Measurements from ENCODE around the gene HKDC1. TPM values are rescaled to one million over a fixed set of nuclear protein-coding genes. Genes with fewer than 3 reads are reported as not detected.
"Not testable (repeated sequence)": the region's sequence is repeated elsewhere in the genome, so short reads cannot be mapped to it uniquely, and the experiment has no call there.

The HKDC1 gene
- total RNA-seq, 2 donors from 2014 or later = 1.7 to 8.2 TPM

DNA sequence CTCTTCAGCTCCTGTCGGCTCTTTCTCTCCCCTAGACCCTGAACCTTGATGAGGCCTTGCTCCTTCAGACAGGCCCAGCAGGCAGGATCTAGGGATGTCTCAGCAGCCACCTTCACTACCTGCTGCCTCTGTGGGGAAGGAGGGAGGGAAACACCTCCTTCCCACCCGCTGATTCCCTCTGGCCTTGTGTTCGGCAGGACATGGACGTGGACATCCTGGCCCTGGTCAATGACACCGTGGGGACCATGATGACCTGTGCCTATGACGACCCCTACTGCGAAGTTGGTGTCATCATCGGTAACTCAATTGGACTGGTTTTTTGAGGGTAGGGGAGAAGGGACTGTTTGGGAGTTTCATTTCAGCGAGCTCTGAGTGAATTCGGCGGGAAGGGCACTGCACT is 20.3 kb downstream of the HKDC1 start:
- Mint-ChIP-seq H3K4me1 (peaks cover 8% of the 10 kb centered on the region), H3K27me3 (no peaks in the 10 kb centered on the region), H3K27ac (no peak overlapping the region), H3K4me3 (no peak overlapping the region), H3K36me3 (ENCODE audit: low read depth) (peaks cover 3% of the 10 kb centered on the region)
- no peak for DNase-seq
- H3K9me3 ChIP-seq (ENCODE audit: control insufficient read depth, low read length, poor library complexity, severe bottlenecking) = no peaks in the 10 kb centered on the region
- ATAC-seq = no peak

DNA sequence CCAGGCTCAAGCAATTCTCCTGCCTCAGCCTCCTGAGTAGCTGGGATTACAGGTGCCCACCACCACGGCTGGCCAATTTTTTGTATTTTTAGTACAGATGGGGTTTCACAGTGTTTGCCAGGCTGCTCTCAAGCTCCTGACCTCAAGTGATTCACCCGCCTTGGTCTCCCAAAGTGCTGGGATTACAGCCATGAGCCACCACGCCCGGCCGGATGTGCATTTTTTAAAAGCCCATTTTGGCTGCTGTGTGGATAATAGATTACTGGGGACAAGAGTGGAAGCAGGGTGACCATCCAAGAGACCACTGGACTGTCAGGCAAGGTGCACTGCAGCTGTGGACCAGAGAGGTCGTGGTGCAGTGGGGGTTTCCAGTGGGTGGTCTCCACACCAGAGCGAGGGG is 21.4 kb downstream of the HKDC1 start:
- no peak overlapping the region for H3K4me3 Mint-ChIP-seq
- DNase-seq = no peak
- no peak overlapping the region for H3K27ac Mint-ChIP-seq

DNA sequence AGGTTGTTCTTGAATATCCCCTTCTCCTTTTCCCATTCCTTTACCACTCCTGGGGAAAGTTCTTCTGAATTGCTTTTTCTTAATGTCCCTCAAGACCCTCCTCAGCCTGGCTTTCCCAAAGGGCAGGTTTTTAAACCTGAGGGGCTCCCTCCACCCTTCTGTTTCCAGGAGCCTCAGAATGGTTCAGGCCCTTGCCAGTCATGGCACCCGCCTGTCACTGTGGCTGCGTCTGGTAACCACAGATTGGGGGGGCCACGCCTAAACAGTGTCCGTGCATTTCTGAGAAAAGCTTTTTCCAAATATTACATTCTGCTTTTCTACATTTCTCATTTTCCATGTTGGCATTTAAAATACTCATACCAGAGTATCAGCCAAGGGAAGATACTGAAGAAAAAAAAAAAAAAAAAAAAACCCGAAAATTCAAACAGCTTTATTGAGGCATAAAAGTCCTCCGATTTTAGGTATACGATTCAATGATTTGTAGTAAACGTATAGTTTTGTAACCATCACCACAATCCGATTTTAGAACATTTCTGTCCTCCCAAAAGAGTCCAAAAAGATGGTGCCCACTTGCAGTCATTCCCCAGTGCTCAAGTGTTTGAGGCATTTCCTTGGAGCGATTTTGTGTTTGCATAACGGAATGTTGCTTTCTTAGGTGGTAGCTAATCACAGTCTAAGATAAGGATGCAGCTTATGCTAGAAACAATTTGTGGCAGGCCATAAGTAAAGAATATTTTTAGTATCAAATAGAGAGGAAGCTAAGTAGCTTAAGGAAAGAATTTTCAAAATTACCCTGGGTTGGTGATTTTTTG is 22.1 kb downstream of the HKDC1 start:
- ATAC-seq (no peak), DNase-seq (no peak)
- Mint-ChIP-seq H3K4me3 (no peak overlapping the region), H3K4me1 (peaks cover 8% of the 10 kb centered on the region), H3K36me3 (ENCODE audit: low read depth) (peaks cover 3% of the 10 kb centered on the region), H3K27me3 (no peaks in the 10 kb centered on the region), H3K27ac (no peak overlapping the region)
- no peaks in the 10 kb centered on the region for H3K9me3 ChIP-seq (ENCODE audit: control insufficient read depth, low read length, poor library complexity, severe bottlenecking)

More for the DNA sequence above, 21.4 kb downstream of the HKDC1 start:
- H3K9me3 ChIP-seq (ENCODE audit: control insufficient read depth, low read length, poor library complexity, severe bottlenecking) = no peaks in the 10 kb centered on the region
- ATAC-seq = no peak
- Mint-ChIP-seq H3K36me3 (ENCODE audit: low read depth) (peaks cover 3% of the 10 kb centered on the region), H3K27me3 (no peaks in the 10 kb centered on the region), H3K4me1 (peaks cover 8% of the 10 kb centered on the region)

DNA sequence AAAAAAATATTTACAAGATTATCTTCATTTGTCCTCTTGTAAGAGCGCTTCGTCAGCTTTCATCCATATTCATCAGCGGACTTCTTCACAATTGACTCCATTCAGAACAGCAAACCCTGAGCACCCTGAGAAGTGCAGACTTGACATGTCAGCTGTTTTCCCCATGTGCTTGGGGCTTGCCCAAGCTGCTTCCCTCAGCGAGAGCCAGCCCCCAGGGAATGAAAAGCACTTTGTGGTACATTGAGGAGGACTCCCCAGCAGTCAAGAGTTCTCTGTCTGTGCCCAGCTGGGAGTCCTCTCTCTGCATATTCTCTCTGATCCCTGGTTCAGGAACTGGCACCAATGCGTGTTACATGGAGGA is 22.7 kb downstream of the HKDC1 start:
- ATAC-seq (no peak), DNase-seq (no peak)
- Mint-ChIP-seq H3K36me3 (ENCODE audit: low read depth) (peaks cover 3% of the 10 kb centered on the region), H3K4me3 (no peak overlapping the region), H3K27ac (no peak overlapping the region), H3K27me3 (no peaks in the 10 kb centered on the region), H3K4me1 (peaks cover 4% of the 10 kb centered on the region)
- H3K9me3 ChIP-seq (ENCODE audit: control insufficient read depth, low read length, poor library complexity, severe bottlenecking) = no peaks in the 10 kb centered on the region

DNA sequence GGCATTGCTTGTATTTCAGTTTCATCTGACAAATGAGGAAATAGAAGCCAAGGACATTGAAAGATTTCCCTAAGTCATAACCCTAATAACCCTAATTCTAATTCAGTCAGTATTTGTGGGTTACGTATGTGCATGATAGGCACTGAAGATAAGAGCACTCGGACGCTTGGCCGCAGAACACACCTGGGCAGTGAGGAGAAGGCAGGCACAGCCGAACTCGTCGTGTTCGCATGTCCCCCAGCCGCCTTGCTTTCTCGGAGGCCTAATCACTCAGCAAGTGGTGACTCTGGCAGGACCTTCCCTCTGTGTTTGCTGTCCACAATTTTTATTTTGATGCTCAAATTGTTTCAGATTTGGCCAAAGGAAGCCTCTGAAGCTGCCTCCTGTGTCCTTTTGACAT is 23.7 kb downstream of the HKDC1 start:
- ATAC-seq (no peak), DNase-seq (no peak)
- Mint-ChIP-seq H3K36me3 (ENCODE audit: low read depth) (peaks cover 3% of the 10 kb centered on the region), H3K4me1 (peaks cover 4% of the 10 kb centered on the region), H3K27me3 (no peaks in the 10 kb centered on the region), H3K27ac (no peak overlapping the region), H3K4me3 (no peak overlapping the region)
- H3K9me3 ChIP-seq (ENCODE audit: control insufficient read depth, low read length, poor library complexity, severe bottlenecking) = no peaks in the 10 kb centered on the region

DNA sequence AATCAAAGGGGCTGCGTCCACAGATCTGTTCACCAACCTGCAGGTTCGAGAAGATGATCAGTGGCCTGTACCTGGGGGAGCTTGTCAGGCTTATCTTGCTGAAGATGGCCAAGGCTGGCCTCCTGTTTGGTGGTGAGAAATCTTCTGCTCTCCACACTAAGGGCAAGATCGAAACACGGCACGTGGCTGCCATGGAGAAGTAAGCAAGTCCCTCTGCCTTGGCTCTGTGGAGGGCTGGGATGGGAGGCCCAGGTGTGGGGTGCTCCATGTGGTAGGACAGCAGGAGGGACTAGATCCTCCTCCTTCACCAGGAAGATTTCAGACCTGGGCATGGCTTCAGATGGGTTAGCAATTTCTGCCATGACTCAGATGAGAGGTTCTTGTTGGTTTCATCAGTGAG is 25.9 kb downstream of the HKDC1 start:
- H3K9me3 ChIP-seq (ENCODE audit: control insufficient read depth, low read length, poor library complexity, severe bottlenecking) = no peaks in the 10 kb centered on the region
- peaks cover 2% of the 10 kb centered on the region for H3K36me3 Mint-ChIP-seq (ENCODE audit: low read depth)
- DNase-seq (no peak), ATAC-seq (no peak)
- no peaks in the 10 kb centered on the region for H3K27me3 Mint-ChIP-seq
- peaks cover 3% of the 10 kb centered on the region for H3K4me1 Mint-ChIP-seq
- no peak overlapping the region for H3K4me3 Mint-ChIP-seq
- H3K27ac Mint-ChIP-seq = no peak overlapping the region

DNA sequence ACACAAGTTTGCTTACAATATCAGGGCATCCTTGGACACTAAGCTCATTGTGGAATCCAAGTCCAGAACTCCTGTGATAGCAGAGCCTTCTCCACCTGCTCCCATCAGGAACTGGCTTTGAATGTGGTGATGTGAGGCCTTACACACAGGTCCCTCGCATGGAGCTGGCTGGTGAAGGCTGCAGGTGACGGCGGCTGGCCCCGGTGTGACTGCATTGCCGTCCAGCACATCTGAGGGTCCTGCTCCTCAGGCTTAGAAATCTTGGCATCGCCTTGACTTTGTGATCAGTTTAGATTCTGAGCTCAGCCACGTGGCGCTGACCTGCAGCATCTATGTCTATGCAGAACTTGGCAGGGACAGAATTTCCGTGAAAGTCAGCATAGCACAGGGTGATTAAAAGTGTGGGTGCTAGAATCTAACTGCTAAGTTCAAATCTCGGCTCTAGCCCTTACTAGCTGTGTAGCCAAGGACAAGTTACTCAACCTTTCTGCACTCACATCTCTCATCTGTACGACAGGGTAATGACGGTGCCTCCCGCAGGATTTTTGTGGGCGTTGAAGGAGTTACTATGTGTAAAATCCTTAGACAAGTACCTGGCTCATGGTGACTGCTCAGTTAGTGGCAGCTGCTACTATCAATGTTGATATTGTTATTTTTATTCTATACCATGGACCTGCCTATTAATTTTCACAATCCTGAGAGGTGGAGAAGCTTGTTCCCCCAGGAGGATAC is 26.6 kb downstream of the HKDC1 start:
- DNase-seq (no peak), ATAC-seq (no peak)
- no peak overlapping the region for H3K4me3 Mint-ChIP-seq
- peaks cover 2% of the 10 kb centered on the region for H3K36me3 Mint-ChIP-seq (ENCODE audit: low read depth)
- H3K27ac Mint-ChIP-seq = no peak overlapping the region
- no peaks in the 10 kb centered on the region for H3K9me3 ChIP-seq (ENCODE audit: control insufficient read depth, low read length, poor library complexity, severe bottlenecking)
- H3K4me1 Mint-ChIP-seq = peaks cover 3% of the 10 kb centered on the region
- no peaks in the 10 kb centered on the region for H3K27me3 Mint-ChIP-seq

DNA sequence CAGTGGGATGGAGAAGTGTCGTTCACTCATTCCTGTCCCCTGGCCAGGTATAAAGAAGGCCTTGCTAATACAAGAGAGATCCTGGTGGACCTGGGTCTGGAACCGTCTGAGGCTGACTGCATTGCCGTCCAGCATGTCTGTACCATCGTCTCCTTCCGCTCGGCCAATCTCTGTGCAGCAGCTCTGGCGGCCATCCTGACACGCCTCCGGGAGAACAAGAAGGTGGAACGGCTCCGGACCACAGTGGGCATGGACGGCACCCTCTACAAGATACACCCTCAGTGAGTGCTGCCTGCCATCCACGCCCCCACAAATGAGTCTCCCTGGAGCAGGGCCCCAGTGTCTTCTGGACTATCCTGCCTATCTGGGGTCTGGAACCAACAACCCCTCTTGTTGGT is 27.2 kb downstream of the HKDC1 start:
- Mint-ChIP-seq H3K4me1 (peaks cover 3% of the 10 kb centered on the region), H3K4me3 (no peak overlapping the region), H3K27me3 (no peaks in the 10 kb centered on the region), H3K36me3 (ENCODE audit: low read depth) (peaks cover 2% of the 10 kb centered on the region), H3K27ac (no peak overlapping the region)
- ATAC-seq (no peak), DNase-seq (no peak)
- no peaks in the 10 kb centered on the region for H3K9me3 ChIP-seq (ENCODE audit: control insufficient read depth, low read length, poor library complexity, severe bottlenecking)

DNA sequence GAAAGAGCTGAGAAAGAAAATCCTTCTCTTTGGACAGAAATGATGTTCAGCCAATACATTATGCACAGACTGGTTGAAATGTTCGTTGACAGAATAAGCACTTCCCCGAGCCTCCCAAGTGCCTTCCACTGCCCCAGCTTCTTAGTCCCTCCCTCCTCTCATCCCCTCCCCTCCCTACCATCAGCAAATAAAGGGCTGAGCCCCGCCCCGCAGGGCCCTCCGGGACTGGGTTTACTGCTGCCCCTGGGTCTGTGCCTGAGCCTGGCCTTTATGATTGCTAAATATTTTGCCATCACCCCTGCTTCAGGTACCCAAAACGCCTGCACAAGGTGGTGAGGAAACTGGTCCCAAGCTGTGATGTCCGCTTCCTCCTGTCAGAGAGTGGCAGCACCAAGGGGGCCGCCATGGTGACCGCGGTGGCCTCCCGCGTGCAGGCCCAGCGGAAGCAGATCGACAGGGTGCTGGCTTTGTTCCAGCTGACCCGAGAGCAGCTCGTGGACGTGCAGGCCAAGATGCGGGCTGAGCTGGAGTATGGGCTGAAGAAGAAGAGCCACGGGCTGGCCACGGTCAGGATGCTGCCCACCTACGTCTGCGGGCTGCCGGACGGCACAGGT is 28.1 kb downstream of the HKDC1 start:
- no peak overlapping the region for H3K4me3 Mint-ChIP-seq
- H3K9me3 ChIP-seq (ENCODE audit: control insufficient read depth, low read length, poor library complexity, severe bottlenecking) = no peaks in the 10 kb centered on the region
- no peak overlapping the region for H3K27ac Mint-ChIP-seq
- no peak for ATAC-seq
- peaks cover 2% of the 10 kb centered on the region for H3K36me3 Mint-ChIP-seq (ENCODE audit: low read depth)
- H3K4me1 Mint-ChIP-seq = peaks cover 3% of the 10 kb centered on the region
- no peak for DNase-seq
- no peaks in the 10 kb centered on the region for H3K27me3 Mint-ChIP-seq

DNA sequence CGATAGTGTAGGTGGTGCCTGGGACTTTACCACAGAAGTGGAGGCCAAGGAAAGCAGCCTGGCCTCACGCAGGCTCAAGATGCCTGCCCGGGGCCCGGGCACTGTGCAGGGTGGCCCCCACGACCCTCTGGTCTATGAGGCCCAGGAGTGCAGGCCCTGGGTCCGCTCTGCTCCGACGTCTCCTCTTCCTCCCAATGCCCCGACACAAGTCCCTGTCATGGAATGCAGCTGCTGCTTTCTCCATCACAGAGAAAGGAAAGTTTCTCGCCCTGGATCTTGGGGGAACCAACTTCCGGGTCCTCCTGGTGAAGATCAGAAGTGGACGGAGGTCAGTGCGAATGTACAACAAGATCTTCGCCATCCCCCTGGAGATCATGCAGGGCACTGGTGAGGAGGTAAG is 29.9 kb downstream of the HKDC1 start:
- peaks cover 3% of the 10 kb centered on the region for H3K4me1 Mint-ChIP-seq
- H3K27ac Mint-ChIP-seq = no peak overlapping the region
- ATAC-seq = no peak
- no peak for DNase-seq
- H3K4me3 Mint-ChIP-seq = no peak overlapping the region
- H3K27me3 Mint-ChIP-seq = no peaks in the 10 kb centered on the region
- H3K9me3 ChIP-seq (ENCODE audit: control insufficient read depth, low read length, poor library complexity, severe bottlenecking) = no peaks in the 10 kb centered on the region
- peaks cover 4% of the 10 kb centered on the region for H3K36me3 Mint-ChIP-seq (ENCODE audit: low read depth)

DNA sequence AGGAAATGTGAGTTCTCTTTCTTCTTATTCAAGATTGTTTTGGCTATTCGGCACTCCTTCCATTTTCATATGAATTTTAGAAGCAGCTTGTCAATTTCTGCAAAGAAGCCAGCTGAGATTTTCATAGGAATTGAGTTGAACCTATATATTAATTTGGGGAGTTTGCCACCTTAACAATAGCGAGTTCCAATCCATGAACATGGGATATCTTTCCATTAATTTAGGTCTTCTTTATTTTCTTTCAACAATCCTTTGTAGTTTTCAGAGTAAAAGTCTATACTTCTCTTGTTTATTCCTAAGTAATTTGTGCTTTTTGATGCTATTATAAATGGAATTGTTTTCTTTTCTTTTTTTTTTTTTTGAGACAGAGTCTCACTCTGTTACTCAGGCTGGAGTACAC is 31.3 kb downstream of the HKDC1 start:
- not testable (repeated sequence) for H3K4me1 Mint-ChIP-seq; H3K4me3 Mint-ChIP-seq; DNase-seq; ATAC-seq; H3K27me3 Mint-ChIP-seq; H3K27ac Mint-ChIP-seq; H3K9me3 ChIP-seq (ENCODE audit: control insufficient read depth, low read length, poor library complexity, severe bottlenecking); H3K36me3 Mint-ChIP-seq (ENCODE audit: low read depth)

DNA sequence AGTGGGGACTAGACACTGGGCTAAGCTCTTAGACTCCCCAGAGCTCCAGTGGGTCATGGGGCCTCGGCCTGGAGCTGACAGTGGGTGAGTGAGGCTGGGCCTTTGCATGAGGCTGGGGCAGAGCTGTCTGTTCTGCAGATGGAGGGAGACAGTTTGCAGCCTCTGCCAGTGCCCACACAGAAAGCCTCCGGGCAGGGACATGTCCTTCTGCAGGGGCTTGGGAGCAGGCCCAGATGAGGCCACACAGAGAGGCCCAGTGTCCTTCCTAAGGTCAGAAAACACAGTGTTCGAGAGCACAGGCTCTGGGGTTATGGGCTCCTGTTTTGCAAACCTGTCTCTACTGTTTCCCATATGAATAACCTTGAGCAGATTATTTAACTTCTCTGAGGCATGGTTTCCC is 33.0 kb downstream of the HKDC1 start:
- H3K4me3 Mint-ChIP-seq = no peak overlapping the region
- no peaks in the 10 kb centered on the region for H3K9me3 ChIP-seq (ENCODE audit: control insufficient read depth, low read length, poor library complexity, severe bottlenecking)
- peaks cover 8% of the 10 kb centered on the region for H3K36me3 Mint-ChIP-seq (ENCODE audit: low read depth)
- peaks cover 5% of the 10 kb centered on the region for H3K4me1 Mint-ChIP-seq
- DNase-seq = no peak
- no peak overlapping the region for H3K27ac Mint-ChIP-seq
- peaks cover 5% of the 10 kb centered on the region for H3K27me3 Mint-ChIP-seq
- no peak for ATAC-seq

DNA sequence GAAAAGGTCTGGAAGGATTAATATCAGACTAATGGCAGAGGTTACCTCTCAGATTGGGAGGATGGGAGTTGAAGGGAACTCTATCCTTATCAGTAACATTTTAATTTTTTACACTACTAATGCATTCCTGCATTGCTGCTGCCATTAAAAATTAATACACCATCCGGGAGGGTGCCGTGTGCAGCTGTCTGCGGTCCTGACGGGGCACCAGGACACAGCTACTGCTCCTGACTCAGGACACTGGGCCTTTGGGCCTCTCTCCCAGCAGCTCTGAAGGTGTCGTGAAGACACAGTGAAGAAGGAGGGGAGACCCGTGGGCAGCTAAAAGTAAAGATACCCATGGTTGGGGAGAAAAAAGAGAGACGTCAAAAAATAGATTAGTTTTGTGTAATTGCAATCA is 34.7 kb downstream of the HKDC1 start:
- H3K27me3 Mint-ChIP-seq = peaks cover 5% of the 10 kb centered on the region
- peaks cover 8% of the 10 kb centered on the region for H3K36me3 Mint-ChIP-seq (ENCODE audit: low read depth)
- peaks cover 5% of the 10 kb centered on the region for H3K4me1 Mint-ChIP-seq
- peak overlapping the region; percentile 43 for H3K27ac Mint-ChIP-seq
- DNase-seq = no peak
- no peak for ATAC-seq
- no peaks in the 10 kb centered on the region for H3K9me3 ChIP-seq (ENCODE audit: control insufficient read depth, low read length, poor library complexity, severe bottlenecking)
- H3K4me3 Mint-ChIP-seq = no peak overlapping the region

Data from T-helper 17 cell (primary cell).